NCI-H2171 treated with DMSO at 0.1 percent for 48 hours (cell line): Measurements from ENCODE around the gene CREB3L1.

Experiments
- DNase-seq: peaks from one replicate; lab custom pipeline; 2025; lab: John Stamatoyannopoulos, UW

The CREB3L1 gene

GRCh38 chr11:46277622-46278386 is at the start of gene CREB3L1:
CREB3L1 (plus strand) TSS chr11:46277662; CDS start chr11:46278112, 450 bp downstream.
- peak; percentile 31 for DNase-seq

- DNase-seq, result no peak
Observed at GRCh38 chr11:46229230-46229629, 48.2 kb upstream of the CREB3L1 start.

DNA sequence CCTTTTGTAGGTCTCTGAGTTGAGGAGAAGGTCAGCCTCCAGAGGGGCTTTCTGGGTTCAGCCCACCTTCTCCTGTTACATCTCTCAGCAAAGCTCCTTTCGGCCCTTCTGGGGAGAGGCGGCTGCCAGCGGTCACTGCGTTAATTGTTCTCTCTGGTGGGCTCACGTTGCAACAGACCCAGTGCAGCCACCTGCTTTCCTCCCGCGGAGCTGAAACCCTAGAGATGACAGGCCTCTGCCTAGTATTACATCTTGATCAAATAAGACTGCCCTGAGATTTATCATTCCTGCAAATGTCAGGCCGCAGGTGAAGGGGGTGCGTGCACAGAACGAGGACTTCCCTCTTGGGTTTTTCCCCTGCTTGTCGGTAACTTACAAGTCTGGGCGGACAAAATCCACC is 43.2 kb upstream of the CREB3L1 start:
- peak; percentile 63 for DNase-seq

GRCh38 chr11:46235777-46236688 is 41.4 kb upstream of the CREB3L1 start:
- no peak for DNase-seq

DNA sequence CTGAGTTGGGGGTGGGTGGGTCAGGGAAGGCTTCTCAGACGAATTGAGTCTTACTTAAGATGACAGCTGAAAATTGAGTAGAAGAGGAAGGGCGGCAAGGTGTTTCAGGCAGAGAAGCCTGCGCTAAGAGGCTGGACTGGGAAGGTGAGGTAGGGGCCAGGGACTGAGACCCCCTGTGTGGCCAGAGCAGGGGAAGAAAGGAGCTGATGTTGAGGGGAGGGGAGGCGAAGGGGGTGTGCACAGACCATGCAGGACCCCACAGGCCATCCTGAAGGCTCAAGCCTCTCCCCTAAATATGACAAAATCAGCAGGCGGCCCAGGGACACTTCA is 40.6 kb upstream of the CREB3L1 start:
- no peak for DNase-seq

DNA sequence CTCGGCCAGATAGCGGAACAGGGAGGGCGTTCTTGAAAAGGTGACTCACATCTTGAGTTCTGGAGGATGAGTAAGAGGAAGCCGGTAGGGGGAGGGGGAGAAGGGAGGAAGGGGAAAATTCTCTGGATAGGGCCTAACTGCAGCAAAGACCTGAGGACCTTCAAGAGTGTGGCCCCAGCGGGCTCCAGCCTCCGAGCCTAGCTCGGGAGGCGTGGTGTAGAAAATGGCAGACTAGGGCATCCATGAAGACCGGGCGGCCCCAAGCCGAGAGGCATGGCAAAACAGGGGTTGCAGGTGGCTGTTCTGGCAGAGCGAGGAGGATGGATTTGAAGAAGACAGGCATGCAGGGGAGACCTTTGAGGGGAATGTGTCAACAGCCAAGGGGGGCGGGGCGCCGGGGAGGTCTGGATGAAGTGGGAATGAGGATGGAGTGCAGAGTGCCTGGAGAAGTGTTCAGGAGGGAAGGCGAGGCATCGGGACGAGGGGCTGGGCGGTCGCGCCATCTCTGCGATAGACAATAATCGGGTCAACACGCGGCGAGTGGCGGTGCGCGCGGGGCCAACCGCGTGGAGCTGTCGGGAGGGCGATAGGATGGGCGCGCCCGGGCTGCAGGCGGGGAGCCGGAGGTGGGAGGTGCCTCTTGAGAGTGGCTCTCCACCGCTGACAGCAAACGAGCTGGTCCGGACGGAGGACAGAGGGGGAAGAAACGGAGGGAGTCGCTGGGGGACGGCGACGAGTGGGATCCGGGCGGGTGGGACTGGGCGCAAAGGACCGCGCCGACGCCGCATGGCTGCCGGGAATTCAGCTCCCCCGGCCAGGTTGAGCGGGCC is 40.0 kb upstream of the CREB3L1 start:
- peak; percentile 50 for DNase-seq

GRCh38 chr11:46238078-46238966 is 39.1 kb upstream of the CREB3L1 start:
- peak; percentile 43 for DNase-seq

DNA sequence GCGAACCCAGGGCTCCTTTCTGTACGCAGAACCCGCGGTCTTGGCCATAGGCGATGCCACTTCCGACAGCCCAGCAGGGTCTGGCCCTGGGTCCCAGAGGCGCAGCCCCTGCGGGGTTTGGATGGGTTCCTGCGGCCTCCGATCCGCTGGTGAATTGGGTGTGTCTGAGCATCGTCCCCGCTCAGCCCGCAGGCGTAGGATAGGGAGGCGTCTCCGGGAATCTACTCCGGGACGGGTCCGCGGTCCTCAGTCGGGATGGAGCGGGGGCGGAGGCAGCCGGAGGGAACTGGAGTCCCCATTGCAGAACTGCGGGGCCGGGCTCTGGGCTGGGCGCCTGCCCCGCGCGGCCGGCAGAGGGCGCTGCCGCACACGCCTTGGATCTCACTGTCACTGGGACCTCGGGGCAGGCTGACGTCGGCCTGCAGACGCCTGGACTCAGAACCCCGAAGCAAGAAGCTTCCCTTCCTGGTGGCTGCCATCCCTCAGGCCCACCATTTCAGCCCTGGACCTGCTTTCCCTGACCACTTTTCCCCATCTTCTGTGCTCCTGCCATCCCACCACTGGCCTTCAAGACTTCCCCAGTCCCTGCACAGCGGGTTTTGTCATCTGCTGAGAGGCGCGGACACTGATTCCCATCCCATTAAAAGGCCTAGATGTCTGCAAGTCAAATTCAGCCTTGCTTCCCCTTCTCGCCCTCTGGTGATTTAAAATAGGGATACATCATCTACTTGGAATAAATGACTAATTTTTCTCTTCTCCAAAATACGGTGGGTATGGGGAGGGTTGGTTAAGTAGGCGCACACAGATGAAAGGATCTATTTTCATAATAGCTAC is 38.3 kb upstream of the CREB3L1 start:
- DNase-seq, result peak; percentile 75

DNA sequence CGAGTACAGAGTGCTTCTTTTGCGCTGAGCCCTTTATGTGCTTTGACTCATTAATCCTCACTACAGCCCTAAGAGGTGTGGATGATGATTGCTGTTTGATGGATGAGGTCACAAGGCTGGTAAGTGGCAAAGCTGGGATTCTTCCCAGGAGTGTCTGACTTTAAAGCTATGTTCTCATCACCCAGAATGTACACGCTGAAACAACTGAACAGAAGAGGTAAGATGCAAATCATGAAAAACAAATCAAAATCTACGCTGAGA is 37.7 kb upstream of the CREB3L1 start:
- no peak for DNase-seq

DNA sequence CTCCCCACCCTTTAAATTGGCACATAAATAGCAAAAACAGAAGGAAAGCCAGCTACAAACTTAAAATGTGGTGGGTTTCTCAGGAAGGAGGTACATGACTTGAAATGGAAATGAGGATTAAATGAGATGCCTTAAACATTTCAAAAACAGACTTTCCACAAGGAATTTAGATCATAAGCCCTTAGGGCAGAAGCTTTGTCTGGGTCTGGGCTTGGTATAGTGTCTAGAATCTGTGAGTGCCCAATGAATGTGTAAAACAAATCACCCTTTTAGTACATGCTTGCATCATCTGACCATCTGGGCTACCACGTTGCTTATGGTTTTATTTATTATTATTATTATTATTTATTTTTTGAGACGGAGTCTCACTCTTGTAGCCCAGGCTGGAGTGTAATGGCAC is 37.1 kb upstream of the CREB3L1 start:
- DNase-seq, result no peak

DNA sequence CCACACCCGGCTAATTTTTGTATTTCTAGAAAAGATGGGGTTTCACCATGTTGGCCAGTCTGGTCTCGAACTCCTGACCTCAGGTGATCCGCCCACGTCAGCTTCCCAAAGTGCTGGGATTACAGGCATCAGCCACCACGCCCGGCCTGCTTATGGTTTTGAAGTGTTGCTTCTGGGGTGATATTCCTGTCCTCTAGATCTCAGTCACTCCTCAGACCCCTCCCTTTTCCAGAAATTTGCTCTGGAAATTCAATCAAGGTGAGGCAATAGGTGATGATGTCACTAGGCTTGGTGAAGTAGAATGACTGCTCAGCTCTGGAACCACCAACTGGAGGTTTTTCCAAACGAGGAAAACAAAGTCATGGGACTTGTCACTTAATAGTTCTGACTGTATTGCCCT is 36.6 kb upstream of the CREB3L1 start:
- no peak for DNase-seq

GRCh38 chr11:46242041-46242951 is 35.2 kb upstream of the CREB3L1 start:
- no peak for DNase-seq

DNA sequence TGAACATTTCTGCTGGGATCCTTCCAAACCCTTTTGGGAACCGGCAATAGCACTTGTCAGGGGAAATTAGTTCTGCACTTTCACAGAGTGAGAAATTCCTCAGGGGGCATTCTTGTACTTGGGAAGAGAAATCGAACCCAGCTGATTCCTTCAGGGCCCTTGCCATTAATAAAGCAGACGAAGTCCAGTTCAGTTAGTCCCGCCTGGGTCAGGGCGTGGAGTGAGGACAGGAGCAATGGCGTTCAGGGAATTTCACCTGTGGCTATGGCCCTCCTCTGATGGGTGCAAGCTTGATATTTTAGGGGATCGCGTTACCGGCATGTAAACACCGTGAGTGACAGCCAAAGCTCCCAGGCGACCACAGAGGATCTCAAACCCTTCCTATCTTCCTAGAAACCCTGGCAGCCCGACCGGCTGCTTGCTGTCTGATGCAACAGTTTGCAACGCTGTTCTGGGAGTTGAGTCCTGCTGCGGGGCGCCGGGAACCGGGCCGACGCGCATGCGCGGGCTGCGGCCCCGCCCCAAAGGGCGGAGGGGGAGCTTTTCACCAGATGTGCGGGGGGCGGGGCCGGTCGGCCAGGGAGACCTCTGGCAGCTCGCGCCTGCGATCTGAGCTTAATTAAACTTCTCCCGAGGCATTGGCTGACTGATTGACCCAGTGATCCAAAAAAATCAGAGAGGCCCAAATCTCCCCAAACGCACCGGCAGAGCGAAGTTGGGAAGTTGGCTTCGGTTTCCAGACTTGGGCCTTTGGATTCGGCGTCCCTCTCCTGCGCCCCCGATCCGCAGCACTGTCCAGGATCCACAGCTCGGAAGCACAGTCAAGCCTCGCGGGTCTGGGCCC is 34.3 kb upstream of the CREB3L1 start:
- peak; percentile 95 for DNase-seq

- DNase-seq, result no peak
Observed at GRCh38 chr11:46243796-46244109, 33.7 kb upstream of the CREB3L1 start.

DNA sequence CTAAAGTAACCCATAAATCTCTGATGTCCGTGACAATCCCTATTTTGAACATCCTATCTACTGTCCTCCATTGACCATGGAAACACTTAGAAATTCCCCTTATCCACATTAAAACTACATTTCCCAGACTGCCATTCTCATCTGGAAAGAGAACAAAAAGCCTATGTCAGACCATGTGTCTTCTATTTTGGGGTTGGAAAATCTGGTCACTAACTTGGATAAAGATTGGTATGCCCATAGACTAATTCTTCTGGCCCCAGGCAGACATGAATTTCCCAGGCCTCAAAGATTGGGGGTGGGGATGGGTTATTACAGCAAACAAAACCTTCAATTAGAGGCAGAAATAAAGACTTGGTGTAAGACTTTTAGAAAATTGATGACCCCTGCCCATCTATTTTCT is 30.9 kb upstream of the CREB3L1 start:
- no peak for DNase-seq

DNA sequence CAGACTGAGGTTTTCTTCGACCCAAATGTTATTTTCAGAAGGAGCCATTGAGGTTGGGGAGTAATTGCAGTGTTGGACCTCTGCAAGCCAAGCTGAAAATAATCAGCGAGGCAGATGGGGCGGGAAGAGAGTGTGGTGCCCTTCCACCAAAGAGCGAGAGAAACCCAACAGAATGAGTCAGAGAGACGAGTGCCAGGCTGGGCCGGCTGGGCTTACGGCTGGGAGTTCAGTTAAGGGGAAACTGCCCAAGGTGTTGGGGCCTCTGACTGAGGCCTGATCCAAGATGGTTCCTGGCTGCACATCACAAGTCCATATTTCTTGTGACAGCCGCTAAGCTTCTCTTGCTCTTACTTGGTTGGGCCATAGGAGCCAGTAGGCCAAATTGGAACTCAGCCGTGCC is 30.4 kb upstream of the CREB3L1 start:
- no peak for DNase-seq

DNA sequence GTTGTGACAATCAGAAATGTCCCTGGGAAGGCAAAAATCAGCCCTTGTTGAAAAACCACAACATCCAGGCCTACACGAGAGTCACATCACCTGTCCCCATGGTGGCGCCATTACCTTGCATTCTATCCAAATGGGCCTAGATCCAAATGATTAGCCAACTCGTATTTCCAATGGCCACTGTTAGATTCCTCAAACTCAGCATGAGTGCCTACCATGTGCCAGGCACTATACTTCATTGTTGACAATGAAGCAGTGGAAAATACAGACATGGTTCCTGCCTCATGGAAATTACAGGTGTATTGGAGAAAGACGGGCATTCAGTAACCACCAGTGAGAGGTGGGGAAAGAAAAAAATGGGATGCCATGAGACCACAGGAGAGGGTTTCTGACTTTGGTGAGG is 29.8 kb upstream of the CREB3L1 start:
- DNase-seq, result peak; percentile 66

DNA sequence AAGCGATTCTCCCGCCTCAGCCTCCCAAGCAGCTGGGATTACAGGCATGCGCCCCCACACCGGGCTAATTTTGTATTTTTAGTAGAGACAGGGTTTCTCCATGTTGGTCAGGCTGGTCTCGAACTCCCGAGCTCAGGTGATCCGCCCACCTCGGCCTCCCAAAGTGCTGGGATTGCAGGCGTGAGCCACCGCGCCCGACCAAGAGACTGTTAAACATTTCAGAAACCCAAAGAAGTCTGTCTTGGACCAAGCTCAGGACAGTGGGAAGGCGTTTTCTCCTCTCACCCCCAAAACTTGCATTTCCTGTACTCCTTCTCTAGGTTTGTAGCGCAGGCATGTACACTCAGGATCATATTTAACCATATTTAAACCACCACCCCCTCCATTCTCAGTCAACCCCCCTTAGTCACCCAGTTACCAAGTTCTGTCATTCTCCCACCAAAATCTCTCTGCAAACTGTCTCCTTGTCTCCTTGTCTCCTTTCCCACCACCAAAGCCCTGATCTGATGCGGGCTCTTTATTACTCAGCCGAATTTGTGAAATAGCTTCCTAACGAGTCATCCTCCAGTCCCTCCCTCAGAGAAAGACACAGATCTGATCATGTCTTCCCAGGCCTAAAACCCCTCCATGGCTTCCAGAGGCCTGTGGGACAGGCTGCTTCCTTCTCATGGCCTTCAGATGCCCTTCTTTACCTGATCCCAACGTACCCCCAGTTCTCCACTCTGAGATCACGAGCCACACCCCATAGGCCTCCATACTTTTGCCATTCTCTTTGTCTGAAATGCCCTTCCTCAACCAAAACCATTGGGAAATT is 29.0 kb upstream of the CREB3L1 start:
- DNase-seq, result no peak
